MCF 10A (cell line): ENCODE results near the gene CDK10. TPM values are rescaled to one million over a fixed set of nuclear protein-coding genes. Genes with fewer than 3 reads are reported as not detected.

Source experiments
- BruUV-seq: library from RNA; stranded (reverse); fragments of 400-500 nt; replicated peaks from 2 replicates; lab custom pipeline; 2021; lab: Mats Ljungman, UMichigan
- CTCF ChIA-PET: fragments of 300-600 bp; sonication (Branson Sonifier 250); formaldehyde crosslinking; extraction: SDS; loops from one replicate; lab custom pipeline; 2021; ENCODE audit warnings: antibody characterized with exemption, inconsistent platforms; lab: Yijun Ruan, JAX
- POLR2A ChIA-PET: fragments of 300-600, 350-650 bp; sonication (Branson Sonifier 250); formaldehyde crosslinking; extraction: SDS; loops from one replicate; lab custom pipeline; 2020; ENCODE audit warnings: antibody characterized with exemption, inconsistent platforms; lab: Yijun Ruan, JAX
- DNase-seq: peaks from one replicate; pipeline ENCODE4 v3.0.0-alpha.2; 2018; ENCODE audit not compliant: unreplicated experiment
- H3K27ac Mint-ChIP-seq: one replicate; pipeline ENCODE4 v1.8.0; 2022; ENCODE audit warnings: mild to moderate bottlenecking, low read depth, mixed read lengths; ENCODE audit not compliant: unreplicated experiment
- H3K27me3 Mint-ChIP-seq: one replicate; pipeline ENCODE4 v1.8.0; 2022; ENCODE audit warnings: mixed read lengths; ENCODE audit not compliant: insufficient read depth, unreplicated experiment
- H3K36me3 Mint-ChIP-seq: one replicate; pipeline ENCODE4 v1.8.0; 2022; ENCODE audit warnings: mild to moderate bottlenecking, moderate library complexity, mixed read lengths; ENCODE audit not compliant: insufficient read depth, unreplicated experiment
- H3K4me1 Mint-ChIP-seq: one replicate; pipeline ENCODE4 v1.8.0; 2022; ENCODE audit warnings: mixed read lengths; ENCODE audit not compliant: insufficient read depth, unreplicated experiment
- H3K4me3 Mint-ChIP-seq: one replicate; pipeline ENCODE4 v1.8.0; 2022; ENCODE audit warnings: mild to moderate bottlenecking, moderate library complexity, mixed read lengths; ENCODE audit not compliant: unreplicated experiment
- H3K9me3 Mint-ChIP-seq: one replicate; pipeline ENCODE4 v1.8.0; 2022; ENCODE audit warnings: mixed read lengths; ENCODE audit not compliant: unreplicated experiment
- intact Hi-C: fragments of 100-400 bp; cut with micrococcal nuclease; formaldehyde crosslinking; loops from 2 replicates; pipeline ENCODE4 v1.14.1; 2022
- total RNA-seq: library from RNA; stranded (reverse); gene quantifications from 2 replicates; pipeline ENCODE4 v1.2.3, GENCODE V29; 2022
- TF ChIP-seq, protein P1 (sequence below): fragments of 200-600 bp; IDR thresholded peaks from one replicate; pipeline ENCODE4 v1.8.0; 2022; ENCODE audit warnings: antibody characterized with exemption, mild to moderate bottlenecking; ENCODE audit not compliant: unreplicated experiment

Gene CDK10
- total RNA-seq, 1 experiment from 2014 or later = 83.4 TPM

DNA sequence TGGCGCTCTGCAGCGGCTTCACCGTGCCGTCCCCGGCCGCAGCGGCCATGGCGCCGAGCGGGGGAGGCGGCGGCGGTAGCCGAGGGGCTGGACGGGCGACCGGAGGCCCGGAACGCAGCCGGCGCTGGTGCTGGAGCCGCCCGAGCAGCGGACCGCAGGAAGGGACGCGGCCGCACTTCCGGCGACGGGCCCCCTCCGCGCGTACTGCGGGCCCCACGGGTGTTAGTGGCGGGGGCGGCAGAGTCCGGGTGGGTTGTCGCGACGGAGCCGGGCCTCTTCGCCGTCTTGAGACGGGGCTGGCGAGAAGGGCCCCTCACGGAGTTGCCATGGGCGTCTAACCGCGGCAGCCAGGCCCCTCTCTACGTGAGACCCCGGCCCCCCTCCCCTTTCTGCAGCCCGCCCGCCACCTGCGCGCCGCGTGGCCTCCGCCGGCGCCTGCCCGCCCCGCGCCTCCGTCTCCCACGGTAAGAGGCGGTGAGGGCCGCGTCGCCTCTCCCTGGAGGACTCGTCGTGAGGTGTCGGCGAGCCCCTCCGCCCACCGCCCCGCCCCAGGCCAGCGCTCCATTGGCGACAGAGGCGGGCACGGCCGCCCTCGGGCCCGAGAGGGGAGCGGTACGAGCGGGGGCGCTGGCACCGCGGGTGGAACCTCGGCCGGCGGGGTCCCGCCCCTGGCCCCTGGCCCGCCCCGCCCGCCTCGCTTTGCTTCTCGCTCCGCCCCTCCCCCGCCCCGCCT lies 34.5 kb downstream of the CDK10 start, which contains the start of the genes VPS9D1 and ZNF276:
Gene VPS9D1, minus strand, starts transcription at position 86 of the 733 bp plus-strand sequence. Its CDS starts 37 bp downstream, at position 49.
Gene ZNF276, plus strand, starts transcription at position 725 of the 733 bp plus-strand sequence. CDS start 104 bp downstream, outside the sequence.
- BruUV-seq = no TSS peak
- CTCF ChIA-PET = interaction anchor here (0.6 to 1.0 kb wide), 2 partner anchors 21 to 139 kb away, joined by 3 to 4 read pairs; no protein-coding TSS in a partner anchor
- peak within 1 kb of the TSS; percentile 71 for H3K27ac Mint-ChIP-seq
- DNase-seq = peak; percentile 83
- TF ChIP-seq, protein P1, sequence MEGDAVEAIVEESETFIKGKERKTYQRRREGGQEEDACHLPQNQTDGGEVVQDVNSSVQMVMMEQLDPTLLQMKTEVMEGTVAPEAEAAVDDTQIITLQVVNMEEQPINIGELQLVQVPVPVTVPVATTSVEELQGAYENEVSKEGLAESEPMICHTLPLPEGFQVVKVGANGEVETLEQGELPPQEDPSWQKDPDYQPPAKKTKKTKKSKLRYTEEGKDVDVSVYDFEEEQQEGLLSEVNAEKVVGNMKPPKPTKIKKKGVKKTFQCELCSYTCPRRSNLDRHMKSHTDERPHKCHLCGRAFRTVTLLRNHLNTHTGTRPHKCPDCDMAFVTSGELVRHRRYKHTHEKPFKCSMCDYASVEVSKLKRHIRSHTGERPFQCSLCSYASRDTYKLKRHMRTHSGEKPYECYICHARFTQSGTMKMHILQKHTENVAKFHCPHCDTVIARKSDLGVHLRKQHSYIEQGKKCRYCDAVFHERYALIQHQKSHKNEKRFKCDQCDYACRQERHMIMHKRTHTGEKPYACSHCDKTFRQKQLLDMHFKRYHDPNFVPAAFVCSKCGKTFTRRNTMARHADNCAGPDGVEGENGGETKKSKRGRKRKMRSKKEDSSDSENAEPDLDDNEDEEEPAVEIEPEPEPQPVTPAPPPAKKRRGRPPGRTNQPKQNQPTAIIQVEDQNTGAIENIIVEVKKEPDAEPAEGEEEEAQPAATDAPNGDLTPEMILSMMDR = no peak
- H3K36me3 Mint-ChIP-seq = peaks cover 65% of the 10 kb centered on the region
- POLR2A ChIA-PET = interaction anchor here (0.7 to 4.5 kb wide), 11 partner anchors 9 to 1053 kb away, joined by 3 to 46 read pairs (median 4); partner anchors contain the start of genes CDK10, SPATA2L and TCF25
- peak within 1 kb of the TSS; percentile 82 for H3K4me3 Mint-ChIP-seq
- H3K4me1 Mint-ChIP-seq = peaks cover 25% of the 10 kb centered on the region
- no peaks in the 10 kb centered on the region for H3K9me3 Mint-ChIP-seq
- H3K27me3 Mint-ChIP-seq = no peaks in the 10 kb centered on the region
- intact Hi-C loops = loop anchor here (1.0 kb wide), 1 partner anchor 21 kb away; no protein-coding TSS in a partner anchor

DNA sequence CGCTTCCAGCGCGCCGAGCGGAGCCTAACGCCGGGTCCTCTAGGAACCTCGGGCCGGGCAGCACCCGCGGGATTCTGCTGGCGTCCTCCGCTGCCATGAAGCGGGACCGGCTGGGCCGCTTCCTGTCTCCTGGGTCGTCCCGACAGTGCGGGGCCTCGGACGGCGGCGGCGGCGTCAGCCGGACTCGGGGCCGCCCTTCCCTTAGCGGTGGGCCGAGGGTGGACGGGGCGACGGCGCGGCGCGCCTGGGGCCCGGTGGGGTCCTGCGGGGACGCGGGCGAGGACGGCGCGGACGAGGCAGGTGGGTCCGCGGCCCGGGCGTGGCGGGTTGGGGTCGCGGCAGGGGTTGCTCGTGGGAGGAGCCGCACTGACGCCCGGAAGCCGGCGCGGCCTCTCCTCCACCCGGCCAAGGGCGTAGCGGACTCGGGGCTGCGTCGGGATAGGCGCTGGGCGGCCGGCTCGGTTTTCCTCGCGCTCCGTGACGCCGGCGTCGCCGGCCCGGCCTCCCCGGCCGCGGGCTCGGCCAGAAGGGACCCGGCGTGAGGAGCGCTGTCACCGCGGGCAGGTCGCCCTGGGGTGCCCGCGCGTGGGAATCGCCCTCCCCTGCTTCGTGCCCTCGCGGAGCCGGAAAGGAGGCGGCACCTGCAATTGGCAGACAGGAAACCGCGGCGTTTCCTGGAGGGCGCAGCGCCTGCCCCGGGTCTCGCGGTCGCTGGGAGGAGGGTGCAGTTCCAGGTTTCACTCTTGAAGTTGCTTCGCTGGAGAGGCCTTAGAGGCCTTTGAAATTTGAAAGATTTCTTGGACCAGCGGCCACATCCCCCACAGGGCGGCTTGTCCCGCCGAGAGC lies 35.3 kb downstream of the CDK10 start:
- peak; percentile 57 for DNase-seq
- ChIA-PET CTCF (interaction anchor here (0.6 kb wide), 1 partner anchor 81 kb away, joined by 3 read pairs; no protein-coding TSS in a partner anchor), POLR2A (interaction anchor here (0.9 to 2.0 kb wide), 9 partner anchors 9 to 139 kb away, joined by 3 to 11 read pairs (median 4); no protein-coding TSS in a partner anchor)
- Mint-ChIP-seq H3K4me1 (peaks cover 25% of the 10 kb centered on the region), H3K9me3 (no peaks in the 10 kb centered on the region), H3K4me3 (peak overlapping the region; percentile 82), H3K27me3 (no peaks in the 10 kb centered on the region), H3K27ac (peak overlapping the region; percentile 60), H3K36me3 (peaks cover 72% of the 10 kb centered on the region)
- intact Hi-C loops = loop anchor here (1.0 kb wide), 1 partner anchor 21 kb away; no protein-coding TSS in a partner anchor
- TF ChIP-seq, protein P1 = no peak
- no TSS peak for BruUV-seq

GRCh38 chr16:89722392-89723278 lies 36.1 kb downstream of the CDK10 start:
- BruUV-seq = TSS peak; percentile 8
- CTCF ChIA-PET = interaction anchor here (0.5 to 1.0 kb wide), 6 partner anchors 17 to 433 kb away, joined by 3 to 5 read pairs (median 4); no protein-coding TSS in a partner anchor

More at GRCh38 chr16:89722392-89723278, 36.1 kb downstream of the CDK10 start:
- H3K4me3 Mint-ChIP-seq = peak overlapping the region; percentile 82
- TF ChIP-seq, protein P1 = no peak
- intact Hi-C loops = no loop called here
- POLR2A ChIA-PET = interaction anchor here (0.8 to 2.0 kb wide), 12 partner anchors 10 to 138 kb away, joined by 3 to 11 read pairs (median 4); no protein-coding TSS in a partner anchor
- peak overlapping the region; percentile 60 for H3K27ac Mint-ChIP-seq
- peak; percentile 86 for DNase-seq
- no peaks in the 10 kb centered on the region for H3K27me3 Mint-ChIP-seq
- H3K9me3 Mint-ChIP-seq = no peaks in the 10 kb centered on the region
- H3K36me3 Mint-ChIP-seq = peaks cover 76% of the 10 kb centered on the region
- H3K4me1 Mint-ChIP-seq = peaks cover 23% of the 10 kb centered on the region
